Measurements from ENCODE around the gene ID3. TPM values are rescaled to one million over a fixed set of nuclear protein-coding genes. Genes with fewer than 3 reads are reported as not detected.

ID3 gene
- total RNA-seq, 4 donors from 2014 or later, result 91.1 to 194 (median 149) TPM

DNA sequence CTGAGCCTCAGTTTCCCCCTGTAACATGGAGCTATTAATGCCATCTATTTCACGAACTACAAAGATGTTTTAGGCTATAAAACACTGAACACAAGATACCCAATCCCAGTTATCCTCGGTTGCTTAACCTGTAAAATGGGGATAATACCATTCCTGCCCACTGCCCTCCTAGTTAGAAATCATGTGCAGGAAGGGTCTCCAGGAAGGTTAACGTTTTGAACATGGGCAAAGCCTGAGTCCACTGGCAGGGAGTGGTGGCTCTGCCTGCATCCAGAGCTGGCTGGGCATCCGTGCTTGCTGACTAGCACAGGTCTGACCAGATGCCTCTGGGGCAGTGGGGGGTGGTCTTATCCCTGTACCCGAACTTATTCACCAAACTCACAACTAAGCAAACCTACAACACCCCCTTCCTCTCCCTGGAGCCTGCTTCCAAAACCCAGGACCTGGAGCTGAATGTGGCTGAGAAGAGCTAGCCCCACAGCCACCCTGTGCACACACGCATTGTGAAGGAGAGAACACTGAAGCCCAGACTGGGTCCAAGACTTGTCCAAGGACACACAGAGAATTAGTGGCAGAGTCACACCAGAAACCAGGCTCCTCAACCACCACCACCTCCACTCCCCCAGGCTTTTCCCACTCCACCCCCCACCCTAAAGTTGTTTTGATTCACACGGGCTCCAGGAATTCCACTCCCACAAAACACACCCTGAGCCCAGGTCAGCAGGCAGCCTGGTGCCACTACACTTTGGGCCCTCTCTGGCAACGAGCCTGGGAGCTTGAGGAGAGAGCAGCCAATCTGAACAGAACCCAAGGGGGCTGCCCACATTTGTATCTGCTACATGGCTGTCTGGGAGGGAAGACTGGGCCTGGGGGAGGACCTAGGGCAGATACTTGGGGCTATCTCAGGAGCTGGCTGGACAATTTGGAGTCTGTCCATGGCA lies 29.9 kb downstream of the ID3 start:
- DNase-seq (ENCODE audit: low spot score in 2 of 2), result no peak
- Histone ChIP-seq H3K4me3 (no peak overlapping the region), H3K36me3 (no peaks in the 10 kb centered on the region), H3K27me3 (peaks cover 4% of the 10 kb centered on the region), H3K27ac (peak overlapping the region; percentile 82), H3K4me1 (peaks cover 96% of the 10 kb centered on the region), H3K9me3 (no peaks in the 10 kb centered on the region)
- WGBS, result 44% methylated on average over 6 of the region's 8 CpGs
- TF ChIP-seq, protein P1, sequence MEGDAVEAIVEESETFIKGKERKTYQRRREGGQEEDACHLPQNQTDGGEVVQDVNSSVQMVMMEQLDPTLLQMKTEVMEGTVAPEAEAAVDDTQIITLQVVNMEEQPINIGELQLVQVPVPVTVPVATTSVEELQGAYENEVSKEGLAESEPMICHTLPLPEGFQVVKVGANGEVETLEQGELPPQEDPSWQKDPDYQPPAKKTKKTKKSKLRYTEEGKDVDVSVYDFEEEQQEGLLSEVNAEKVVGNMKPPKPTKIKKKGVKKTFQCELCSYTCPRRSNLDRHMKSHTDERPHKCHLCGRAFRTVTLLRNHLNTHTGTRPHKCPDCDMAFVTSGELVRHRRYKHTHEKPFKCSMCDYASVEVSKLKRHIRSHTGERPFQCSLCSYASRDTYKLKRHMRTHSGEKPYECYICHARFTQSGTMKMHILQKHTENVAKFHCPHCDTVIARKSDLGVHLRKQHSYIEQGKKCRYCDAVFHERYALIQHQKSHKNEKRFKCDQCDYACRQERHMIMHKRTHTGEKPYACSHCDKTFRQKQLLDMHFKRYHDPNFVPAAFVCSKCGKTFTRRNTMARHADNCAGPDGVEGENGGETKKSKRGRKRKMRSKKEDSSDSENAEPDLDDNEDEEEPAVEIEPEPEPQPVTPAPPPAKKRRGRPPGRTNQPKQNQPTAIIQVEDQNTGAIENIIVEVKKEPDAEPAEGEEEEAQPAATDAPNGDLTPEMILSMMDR (IDR thresholded peaks at IDR 0.05), result no peak
- no peak for TF ChIP-seq EP300 (IDR thresholded peaks at IDR 0.05)
- TF ChIP-seq POLR2AphosphoS5 (IDR thresholded peaks at IDR 0.05), result no peak
- TF ChIP-seq POLR2A (IDR thresholded peaks at IDR 0.05), result no peak

DNA sequence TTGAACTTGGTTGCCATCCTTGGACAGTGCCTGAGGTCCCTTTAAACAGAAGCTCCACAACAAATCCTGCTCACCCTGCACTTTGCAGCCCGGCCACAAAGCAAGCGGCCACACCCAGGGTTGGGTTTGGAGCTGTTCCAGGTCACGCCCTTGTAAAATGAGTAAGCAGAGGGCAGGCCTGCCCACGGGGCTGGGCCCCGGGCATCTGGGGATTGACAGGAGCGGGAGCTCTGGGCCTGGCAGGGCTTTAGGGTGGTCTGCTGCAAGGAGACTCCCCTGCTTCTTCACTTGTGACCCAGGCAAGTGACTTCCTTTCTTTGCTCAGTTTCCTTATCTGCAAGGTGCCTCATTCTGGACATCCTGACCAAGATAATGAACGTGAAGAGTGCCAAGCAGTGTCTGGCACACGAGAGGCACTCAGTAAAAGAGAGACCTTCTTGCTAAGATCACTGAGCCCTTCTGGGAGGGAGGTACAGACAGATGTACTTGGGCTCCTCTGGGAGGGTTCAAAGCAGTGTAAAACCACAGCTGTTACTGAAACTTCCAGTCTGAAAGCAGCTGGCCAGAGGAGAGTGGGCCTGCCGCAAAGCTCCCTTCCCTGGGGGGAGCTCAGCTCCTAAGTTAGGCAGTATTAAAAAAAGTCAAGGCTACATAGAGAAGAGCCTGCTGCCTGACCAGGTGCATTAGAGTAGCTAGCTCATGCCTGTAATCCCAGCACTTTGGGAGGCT lies 30.9 kb downstream of the ID3 start:
- TF ChIP-seq POLR2AphosphoS5 (IDR thresholded peaks at IDR 0.05), result no peak
- TF ChIP-seq, protein P1 (IDR thresholded peaks at IDR 0.05), result no peak
- no peak for TF ChIP-seq EP300 (IDR thresholded peaks at IDR 0.05)
- no peak for TF ChIP-seq POLR2A (IDR thresholded peaks at IDR 0.05)
- H3K27me3 ChIP-seq, result peaks cover 4% of the 10 kb centered on the region
- peak; percentile 94 to 95 for DNase-seq (ENCODE audit: low spot score in 2 of 2)
- 3% methylated on average over 4 of the region's 9 CpGs for WGBS
- H3K4me1 ChIP-seq, result peaks cover 89% of the 10 kb centered on the region
- no peaks in the 10 kb centered on the region for H3K36me3 ChIP-seq
- H3K9me3 ChIP-seq, result no peaks in the 10 kb centered on the region
- peak overlapping the region; percentile 11 for H3K4me3 ChIP-seq
- peak overlapping the region; percentile 82 for H3K27ac ChIP-seq

DNA sequence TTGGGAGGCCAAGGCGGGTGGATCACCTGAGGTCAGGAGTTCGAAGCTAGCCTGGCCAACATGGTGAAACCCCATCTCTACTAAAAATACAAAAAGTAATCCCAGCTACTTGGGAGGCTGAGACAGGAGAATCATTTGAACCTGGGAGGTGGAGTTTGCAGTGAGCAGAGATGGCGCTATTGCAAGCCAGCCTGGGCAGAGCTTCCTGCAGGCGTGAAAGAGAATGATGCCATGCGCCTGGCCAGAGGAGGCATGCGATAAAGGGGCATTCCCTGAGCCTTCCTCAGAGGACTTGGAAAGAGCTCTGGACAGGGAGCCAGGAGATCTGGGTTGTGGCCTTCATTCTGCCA lies 31.4 kb downstream of the ID3 start:
- no peak overlapping the region for H3K4me3 ChIP-seq
- no peak for TF ChIP-seq POLR2AphosphoS5 (IDR thresholded peaks at IDR 0.05)
- no peak for TF ChIP-seq EP300 (IDR thresholded peaks at IDR 0.05)
- TF ChIP-seq, protein P1 (IDR thresholded peaks at IDR 0.05), result peak in 1 of 2 donors; percentile 12
- no peaks in the 10 kb centered on the region for H3K9me3 ChIP-seq
- H3K4me1 ChIP-seq, result peaks cover 85% of the 10 kb centered on the region
- peaks cover 4% of the 10 kb centered on the region for H3K27me3 ChIP-seq
- H3K36me3 ChIP-seq, result no peaks in the 10 kb centered on the region
- peak overlapping the region; percentile 15 for H3K27ac ChIP-seq
- DNase-seq (ENCODE audit: low spot score in 2 of 2), result no peak
- 40% methylated on average over 6 of the region's 6 CpGs for WGBS

DNA sequence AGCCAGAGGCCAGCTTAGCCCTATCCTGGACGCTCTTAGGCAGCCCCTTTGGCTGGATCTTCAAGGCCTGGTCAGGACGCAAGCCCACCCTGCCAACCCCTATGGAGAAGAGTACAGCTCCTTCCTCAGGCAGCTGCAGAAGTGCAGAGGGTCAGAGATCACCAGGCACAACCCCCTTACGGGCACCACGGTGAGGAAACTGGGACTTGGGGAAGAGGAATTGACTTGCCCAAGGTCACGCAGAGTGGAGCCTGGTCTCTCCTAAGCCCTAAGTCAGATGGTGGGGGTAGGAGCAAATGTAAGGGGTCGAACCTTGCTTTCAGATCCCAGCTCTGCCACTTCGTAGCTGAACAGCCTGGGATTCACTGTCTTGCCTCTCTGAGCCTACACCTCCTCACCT lies 31.9 kb downstream of the ID3 start:
- peak overlapping the region; percentile 15 for H3K27ac ChIP-seq
- TF ChIP-seq POLR2A (IDR thresholded peaks at IDR 0.05) (no peak), POLR2AphosphoS5 (IDR thresholded peaks at IDR 0.05) (no peak), EP300 (IDR thresholded peaks at IDR 0.05) (no peak)
- TF ChIP-seq, protein P1 (IDR thresholded peaks at IDR 0.05), result no peak
- no peaks in the 10 kb centered on the region for H3K9me3 ChIP-seq
- no peaks in the 10 kb centered on the region for H3K36me3 ChIP-seq
- peaks cover 4% of the 10 kb centered on the region for H3K27me3 ChIP-seq
- WGBS, result 97% methylated on average over 3 of the region's 7 CpGs
- DNase-seq (ENCODE audit: low spot score in 2 of 2), result no peak
- H3K4me1 ChIP-seq, result peaks cover 80% of the 10 kb centered on the region
- no peak overlapping the region for H3K4me3 ChIP-seq

Measured in suprapubic skin (tissue), 4 donors.